Measurements from ENCODE around the gene CAMTA1.

Gene CAMTA1

DNA sequence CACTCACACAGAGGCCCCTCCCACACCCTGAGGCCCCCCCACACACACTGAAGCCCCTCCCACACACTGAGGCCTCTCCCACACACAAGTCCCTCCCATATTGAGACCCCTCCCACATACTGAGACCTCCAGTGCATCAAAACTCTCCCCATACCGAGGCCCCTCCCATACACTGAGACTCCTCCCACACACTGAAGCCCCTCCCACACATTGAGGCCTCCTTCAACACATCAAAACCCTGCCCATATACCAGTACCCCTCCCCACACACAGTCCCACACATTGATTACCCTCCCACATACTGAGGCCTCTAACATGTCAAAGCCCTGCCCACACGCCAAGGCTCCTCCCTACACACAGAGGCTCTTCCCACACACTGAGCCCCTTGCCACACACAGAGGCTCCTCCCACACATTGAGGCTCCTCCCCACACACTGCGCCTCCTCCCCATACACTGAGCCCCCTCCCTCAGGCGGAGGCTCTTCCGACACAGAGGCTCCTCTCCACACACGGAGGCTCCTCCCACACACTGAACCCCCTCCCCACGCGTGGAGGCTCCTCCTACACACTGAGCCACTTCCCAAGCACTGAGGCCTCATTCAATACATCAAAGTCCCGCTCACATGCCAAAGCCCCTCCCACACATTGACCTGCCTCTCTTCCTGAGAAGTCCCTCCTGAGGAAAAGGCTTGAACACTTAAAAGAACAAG, 392.3 kb downstream of the CAMTA1 start:
- no peak for DNase-seq

GRCh38 chr1:7178336-7178735, 393.1 kb downstream of the CAMTA1 start:
- DNase-seq, result no peak

- DNase-seq, result no peak
Observed at GRCh38 chr1:7178741-7179140, 393.5 kb downstream of the CAMTA1 start.

GRCh38 chr1:7185721-7186120, 400.5 kb downstream of the CAMTA1 start:
- no peak for DNase-seq

- DNase-seq, result no peak
Observed at GRCh38 chr1:7186382-7187111, 401.3 kb downstream of the CAMTA1 start.

GRCh38 chr1:7187112-7187493, 401.8 kb downstream of the CAMTA1 start:
- no peak for DNase-seq

- no peak for DNase-seq
Observed at GRCh38 chr1:7190261-7190660, 405.0 kb downstream of the CAMTA1 start.

- no peak for DNase-seq
Observed at GRCh38 chr1:7192453-7192852, 407.2 kb downstream of the CAMTA1 start.

DNA sequence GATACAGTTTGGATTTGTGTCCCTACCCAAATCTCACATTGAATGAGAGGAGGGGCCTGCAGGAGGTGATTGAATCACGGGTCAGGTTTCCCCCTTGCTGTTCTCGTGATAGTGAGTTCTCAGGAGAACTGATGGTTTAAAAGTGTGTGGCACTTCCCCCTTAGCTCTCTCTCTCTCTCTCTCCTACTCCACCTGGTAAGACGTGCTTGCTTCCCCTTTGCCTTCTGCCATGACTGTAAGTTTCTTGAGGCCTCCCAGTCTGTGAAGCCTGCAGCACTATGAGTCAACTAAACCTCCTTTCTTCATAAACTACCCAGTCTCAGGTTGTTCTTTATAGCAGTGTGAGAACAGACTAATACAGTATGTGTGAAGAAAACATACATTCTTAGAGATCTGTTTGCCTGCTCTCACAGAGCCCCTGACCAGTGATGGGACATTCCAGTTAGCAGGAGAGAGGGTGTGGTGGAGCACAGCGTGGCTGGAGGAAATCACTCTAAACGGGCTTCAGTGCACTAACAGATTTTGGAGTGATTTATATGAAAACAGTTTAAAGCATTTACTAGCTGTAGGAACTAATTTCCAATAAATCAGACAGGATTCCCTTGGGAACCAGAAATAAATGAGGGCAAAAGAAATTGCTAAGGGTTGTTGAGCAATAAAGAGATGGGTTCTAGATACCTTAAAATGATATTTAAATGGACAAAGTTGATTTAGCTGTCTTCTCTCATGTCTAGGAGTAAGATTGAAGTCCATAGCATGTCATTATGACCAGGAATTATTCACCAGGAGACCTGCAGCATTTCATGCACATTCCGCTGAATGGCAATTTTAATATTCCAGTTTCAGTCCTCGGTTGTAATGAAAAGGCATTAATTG, 411.0 kb downstream of the CAMTA1 start:
- no peak for DNase-seq

DNA sequence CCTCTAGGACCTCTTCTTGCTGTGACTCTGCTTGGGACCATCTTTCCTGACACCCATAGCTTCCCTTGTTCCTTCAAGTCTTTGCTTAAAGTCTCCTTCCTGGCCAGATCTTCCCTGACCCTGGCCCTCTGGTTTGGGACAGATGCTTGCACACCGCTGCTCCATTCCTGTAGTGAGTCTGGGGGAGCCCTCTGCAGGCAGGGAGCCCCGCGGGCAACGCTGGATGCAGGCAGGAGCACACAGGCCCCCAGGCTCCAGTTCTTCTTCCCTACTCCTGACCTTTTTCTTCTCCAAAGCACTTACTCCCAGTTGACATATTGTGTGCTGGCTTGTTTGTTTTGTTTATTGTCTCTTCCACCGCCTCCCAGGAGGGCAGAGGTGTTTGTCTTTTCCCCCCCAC, 413.4 kb downstream of the CAMTA1 start:
- no peak for DNase-seq

GRCh38 chr1:7199077-7199779, 414.0 kb downstream of the CAMTA1 start:
- no peak for DNase-seq

- DNase-seq, result no peak
Observed at GRCh38 chr1:7207875-7208646, 422.8 kb downstream of the CAMTA1 start.

GRCh38 chr1:7208647-7209180, 423.5 kb downstream of the CAMTA1 start:
- no peak for DNase-seq

GRCh38 chr1:7209336-7209735, 424.1 kb downstream of the CAMTA1 start:
- no peak for DNase-seq

- no peak for DNase-seq
Observed at GRCh38 chr1:7218210-7218832, 433.1 kb downstream of the CAMTA1 start.

- DNase-seq, result no peak
Observed at GRCh38 chr1:7219031-7219430, 433.8 kb downstream of the CAMTA1 start.

DNA sequence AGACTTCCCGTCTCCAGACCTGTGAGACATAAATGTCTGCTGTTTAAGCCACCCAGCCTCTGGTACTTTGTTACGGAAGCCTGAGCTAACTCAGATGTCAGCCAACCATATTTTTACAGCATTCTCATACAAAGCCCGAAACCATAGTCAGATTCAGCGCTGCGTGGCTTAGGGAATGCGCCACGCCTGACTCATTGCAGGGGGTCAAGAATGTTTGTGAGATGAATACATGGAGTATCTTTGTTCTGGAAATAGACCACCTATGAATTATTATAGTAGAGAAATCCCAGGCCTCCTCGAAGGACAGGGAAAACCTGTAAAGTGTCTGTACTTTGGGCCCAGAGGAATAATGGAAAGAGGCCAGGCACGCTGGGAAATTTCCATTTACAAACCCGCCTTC, 434.8 kb downstream of the CAMTA1 start:
- DNase-seq, result no peak

- DNase-seq, result no peak
Observed at GRCh38 chr1:7220712-7221252, 435.5 kb downstream of the CAMTA1 start.

DNA sequence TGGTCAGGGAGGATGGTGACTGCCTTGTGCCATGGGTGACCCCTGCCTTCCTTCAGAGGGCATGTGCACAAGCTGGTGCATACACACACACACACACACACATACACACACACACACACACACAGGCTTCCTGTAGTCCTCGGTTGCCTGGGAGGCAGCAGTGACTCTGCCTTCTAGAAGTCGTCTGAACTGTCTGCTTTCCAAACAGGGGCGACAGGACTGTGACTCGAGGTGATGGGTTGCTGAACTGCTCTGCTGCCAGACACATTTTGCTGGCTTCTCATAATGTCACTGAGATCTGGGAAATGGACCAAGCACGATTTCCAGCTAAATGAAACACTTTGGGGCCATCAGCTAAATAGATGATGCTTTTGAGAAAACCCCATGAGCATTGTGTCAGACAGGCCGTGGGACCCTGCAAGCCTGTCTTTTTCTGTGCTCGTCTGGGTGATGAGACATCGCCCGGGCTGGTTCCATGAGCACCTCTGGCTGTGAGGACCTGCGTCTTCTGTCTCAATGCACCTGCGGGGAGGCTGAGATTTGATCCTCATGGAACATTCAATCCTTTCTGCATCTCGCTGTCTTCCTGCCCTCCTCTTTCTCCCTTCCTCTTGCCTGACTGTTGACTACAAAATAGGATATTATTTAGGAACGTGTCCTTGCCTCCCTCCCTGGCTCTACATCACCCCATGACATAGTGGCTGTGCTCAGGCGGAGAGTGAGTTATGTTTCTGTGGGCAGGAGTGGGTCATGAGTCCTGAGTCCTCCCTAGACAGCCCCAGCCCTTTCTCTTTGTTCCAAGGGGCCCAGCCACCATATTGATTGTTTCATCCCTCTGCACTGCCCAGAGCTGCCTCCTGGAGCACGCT, 436.8 kb downstream of the CAMTA1 start:
- no peak for DNase-seq

- no peak for DNase-seq
Observed at GRCh38 chr1:7222695-7223015, 437.4 kb downstream of the CAMTA1 start.
